HG03457 (cell line): ENCODE measurements around the gene HNRNPC.
"Not testable (repeated sequence)": the region's sequence is repeated elsewhere in the genome, so short reads cannot be mapped to it uniquely, and the experiment has no call there.

Experiments used
- ATAC-seq: cut with Tn5 transposase; IDR thresholded peaks from one replicate; pipeline ENCODE4 v1.9.1; 2021; ENCODE audit warnings: moderate number of reproducible peaks; ENCODE audit not compliant: unreplicated experiment

Gene HNRNPC

DNA sequence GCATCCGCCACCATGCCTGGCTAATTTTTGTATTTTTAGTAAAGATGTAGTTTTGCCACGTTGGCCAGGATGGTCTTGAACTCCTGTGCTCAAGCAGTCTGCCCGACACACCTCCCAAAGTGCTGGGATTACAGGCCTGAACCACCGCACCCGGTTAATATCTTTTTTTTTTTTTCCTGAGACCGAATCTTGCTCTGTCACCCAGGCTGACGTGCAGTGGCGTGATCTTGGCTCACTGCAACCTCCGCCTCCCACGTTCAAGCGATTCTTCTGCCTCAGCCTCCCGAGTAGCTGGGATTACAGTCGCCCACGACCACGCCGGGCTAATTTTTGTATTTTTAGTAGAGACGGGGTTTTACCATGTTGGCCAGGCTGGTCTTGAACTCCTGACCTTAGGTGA lies 3.4 kb upstream of the HNRNPC start:
- not testable (repeated sequence) for ATAC-seq

DNA sequence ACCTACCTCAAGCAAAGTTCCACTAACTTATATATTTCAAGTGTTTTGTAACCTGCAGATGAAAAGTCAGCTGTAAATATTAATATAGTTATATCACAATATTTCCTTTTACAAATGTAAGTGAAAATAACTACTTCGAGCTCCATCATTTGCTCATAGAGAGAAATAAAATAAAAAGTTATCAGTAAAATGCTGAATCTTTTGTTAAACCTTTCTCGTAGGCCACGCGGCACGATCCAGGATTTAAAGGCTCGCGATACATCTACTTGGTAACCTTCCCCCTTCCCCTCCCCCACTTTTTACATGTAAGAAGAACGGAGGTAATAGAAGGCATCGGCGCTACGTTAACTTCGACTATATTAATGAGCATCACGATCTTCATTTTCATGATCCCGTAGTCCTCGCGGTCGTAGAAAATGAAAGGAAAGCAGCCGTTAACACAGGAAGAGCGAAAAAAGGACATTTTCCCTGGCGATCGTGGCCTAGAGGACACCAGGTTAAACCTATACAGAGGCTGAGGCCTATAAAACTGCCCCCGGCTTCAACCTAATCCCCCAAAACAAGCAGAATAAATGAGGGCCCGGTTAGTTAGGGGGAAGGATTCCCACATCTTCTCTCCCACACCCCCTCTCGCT lies 508 bp downstream of the HNRNPC start:
- ATAC-seq, result no peak

DNA sequence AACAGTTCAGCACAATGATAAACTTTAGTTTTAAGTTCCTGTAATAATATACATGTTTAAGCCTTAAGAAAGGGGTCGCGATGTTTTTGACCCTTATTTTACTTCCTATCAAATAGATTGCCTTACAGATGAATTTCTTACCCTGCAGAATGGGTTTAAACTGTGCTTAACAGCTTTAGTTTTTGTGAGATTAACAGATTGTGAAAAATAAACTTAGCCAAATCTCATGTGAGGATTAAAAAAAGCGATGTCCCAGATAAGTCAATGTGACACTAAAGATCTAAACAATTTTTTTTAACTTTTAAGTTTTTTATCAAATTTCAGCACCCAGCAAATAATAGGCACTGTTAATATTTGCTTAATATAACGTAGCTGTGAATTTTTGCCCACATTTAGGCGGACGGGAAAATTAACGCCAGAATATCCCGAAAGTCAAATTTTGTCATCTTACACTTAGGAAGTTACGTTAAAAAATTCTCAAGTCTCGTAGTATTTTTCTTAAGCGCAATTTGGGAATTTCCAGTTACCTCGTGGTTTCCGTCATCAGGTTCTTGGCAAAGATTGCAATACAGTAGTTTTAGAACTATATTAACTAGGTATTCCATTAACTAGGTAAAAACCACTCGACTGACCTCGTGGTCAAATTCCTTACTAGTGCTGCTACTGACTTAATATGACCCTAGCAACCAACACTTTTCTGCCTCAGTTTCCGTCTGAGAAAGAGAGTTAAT lies 1.2 kb downstream of the HNRNPC start:
- no peak for ATAC-seq

DNA sequence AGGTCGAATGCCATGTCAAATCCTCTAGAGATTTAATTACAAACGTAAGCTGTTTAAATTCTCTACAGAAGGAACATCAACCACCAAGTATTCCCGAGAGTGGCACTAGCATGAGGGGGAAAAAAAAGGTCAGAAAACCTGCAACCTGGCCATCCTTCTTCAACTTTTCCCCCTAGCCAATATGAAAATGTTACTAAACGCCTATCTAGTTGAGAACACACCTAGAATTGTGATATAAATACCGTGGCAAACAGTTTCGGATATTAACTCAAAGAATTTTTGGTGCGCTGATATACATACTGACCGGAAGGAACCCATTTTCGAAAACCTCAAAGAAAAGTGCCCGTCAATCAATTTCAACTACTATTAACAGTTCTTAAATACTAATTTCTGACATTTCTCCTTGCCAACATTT lies 1.8 kb downstream of the HNRNPC start:
- no peak for ATAC-seq

DNA sequence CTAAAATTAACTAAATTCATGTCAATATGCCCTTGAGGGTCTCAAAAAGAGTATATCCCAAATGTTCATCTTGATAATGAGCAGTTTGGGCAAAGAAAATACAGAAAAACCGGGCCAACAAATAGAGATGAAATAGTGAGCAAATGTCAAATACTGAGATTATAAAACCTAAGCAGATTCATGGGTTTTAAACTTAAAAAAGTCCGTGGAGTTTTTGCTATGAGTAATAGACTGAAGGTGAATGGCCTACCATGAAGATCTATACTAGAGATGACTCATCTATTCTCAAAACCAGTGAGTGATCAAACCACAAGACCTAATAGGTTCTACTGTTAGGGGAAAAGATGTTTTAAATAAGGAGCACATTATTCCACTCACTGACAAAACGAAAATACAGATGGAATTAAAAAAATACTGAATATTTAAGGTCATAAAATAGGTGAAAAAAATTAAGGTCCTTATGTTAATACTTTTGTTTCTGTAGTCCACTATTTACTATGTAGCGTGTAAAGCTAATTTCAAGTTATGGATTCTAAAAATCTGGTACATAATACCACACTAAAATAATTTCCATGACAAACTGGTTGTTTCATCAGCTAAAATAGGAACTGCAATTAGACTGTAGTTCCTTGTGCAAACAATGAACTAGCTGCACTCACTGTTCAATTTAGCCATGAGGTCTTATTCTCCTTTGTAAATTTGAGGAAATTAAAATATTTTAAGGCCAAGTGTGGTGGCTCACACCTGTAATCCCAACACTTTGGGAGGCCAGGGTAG lies 5.0 kb downstream of the HNRNPC start:
- ATAC-seq, result peak; percentile 39

DNA sequence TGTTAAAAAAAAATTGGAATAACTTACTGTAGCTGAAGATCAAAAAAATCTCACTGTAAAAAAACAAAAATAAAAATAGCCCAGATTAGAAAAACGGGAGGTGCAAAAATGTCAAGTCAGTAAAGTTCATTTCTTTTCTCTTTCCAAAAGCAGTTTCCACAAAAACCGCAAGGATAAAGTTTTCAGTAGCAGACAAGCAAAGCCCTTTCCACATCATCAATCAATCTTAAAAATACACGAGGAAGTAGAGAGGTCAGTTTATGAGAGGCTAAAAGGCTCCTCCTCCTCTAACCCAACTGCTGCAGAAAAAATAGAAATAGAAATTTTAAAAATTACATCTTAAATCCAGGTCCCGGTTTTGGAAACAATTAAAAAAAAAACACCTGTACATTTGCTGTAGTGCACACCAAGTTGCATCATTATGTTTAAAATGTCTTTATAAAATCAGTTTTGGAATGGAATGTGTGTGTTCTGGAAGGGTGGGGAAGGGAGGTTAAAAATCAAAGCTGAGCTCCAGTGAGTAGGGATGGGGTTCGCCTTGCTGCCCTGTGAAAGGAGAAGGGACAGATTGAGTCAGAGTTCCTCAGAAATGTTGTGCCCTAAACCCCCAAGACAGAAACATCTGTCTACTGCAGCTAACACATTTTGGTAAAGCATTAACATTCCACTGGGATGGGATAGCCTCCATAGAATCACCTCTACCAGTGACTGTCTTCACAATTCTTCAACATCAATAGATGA lies 5.8 kb downstream of the HNRNPC start:
- ATAC-seq, result no peak

DNA sequence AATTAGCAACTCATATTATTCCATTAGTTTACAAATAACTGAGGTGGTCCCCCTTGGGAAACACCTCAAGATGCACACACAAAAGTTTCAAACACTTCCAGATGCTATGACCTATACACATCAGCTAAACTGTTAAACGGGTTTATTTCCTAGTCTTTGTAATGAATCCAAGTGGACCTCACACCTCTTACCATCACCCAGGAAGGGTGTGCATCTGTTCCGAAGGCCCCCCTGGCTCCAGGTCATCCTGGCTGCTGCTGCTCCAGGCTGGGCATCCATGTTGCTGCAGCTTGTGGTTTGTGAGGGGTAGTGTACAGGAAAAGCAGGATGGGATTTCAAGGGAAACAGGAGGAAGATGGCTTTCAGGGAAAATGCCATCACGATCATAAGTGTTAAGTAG lies 6.8 kb downstream of the HNRNPC start:
- no peak for ATAC-seq

DNA sequence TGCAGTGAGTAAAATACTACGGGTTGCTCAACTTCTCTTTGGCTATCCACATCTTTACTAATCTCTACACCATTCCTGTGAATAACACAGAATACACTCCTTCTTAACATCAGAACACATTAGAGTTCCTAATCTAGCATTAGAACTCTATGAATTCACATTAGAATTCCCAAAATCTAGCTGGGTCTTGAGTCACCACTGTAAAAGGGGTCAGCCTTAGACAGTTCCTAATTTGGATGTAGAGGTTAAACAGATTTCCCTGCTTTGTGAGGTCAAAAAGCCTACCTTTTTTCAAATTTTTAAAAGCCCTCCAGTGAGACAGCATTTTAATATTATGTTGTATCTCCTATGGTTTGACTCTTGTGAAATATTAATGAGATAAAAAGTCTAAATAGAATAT lies 7.4 kb downstream of the HNRNPC start:
- ATAC-seq, result no peak

DNA sequence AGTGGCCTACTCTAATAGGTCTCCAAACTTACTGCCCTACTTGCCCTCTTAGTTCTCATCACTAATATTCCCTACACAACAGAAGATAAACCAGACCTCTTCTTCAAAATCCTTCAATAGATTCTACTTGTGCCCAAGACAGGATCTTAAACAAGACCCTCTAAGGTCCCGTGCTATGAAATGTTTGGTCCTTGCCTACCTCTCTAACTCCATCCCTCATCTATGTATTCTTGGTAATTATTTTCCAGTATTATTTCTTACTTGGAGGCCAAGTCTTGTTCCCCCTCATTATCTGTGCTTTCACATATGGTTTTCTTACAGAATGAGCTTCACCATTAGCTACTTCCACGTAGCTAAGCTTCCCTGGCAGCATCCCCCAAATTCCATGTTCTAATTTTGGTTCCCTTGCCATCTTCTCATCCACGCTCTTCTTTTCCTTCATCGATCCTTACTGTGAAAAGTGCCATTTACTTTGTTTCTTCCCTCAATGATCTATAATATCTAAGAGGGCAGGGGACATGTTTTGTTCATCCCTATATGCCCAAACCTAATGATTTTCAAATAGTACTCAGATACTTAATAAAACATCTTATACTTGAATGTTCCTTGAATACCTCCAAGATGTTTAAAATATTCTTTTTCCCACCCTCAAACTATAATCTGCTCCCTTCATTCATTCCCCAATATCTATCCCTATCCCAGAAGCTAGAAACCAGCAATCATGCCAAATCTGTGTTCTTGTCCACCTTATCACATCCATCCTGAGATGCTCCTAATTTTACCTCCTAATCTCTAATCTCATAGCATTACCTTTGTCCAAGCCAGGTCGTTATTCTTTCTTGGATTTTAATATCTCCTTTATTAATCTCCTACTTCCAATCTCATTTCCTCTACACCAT lies 10.1 kb downstream of the HNRNPC start:
- ATAC-seq, result no peak

DNA sequence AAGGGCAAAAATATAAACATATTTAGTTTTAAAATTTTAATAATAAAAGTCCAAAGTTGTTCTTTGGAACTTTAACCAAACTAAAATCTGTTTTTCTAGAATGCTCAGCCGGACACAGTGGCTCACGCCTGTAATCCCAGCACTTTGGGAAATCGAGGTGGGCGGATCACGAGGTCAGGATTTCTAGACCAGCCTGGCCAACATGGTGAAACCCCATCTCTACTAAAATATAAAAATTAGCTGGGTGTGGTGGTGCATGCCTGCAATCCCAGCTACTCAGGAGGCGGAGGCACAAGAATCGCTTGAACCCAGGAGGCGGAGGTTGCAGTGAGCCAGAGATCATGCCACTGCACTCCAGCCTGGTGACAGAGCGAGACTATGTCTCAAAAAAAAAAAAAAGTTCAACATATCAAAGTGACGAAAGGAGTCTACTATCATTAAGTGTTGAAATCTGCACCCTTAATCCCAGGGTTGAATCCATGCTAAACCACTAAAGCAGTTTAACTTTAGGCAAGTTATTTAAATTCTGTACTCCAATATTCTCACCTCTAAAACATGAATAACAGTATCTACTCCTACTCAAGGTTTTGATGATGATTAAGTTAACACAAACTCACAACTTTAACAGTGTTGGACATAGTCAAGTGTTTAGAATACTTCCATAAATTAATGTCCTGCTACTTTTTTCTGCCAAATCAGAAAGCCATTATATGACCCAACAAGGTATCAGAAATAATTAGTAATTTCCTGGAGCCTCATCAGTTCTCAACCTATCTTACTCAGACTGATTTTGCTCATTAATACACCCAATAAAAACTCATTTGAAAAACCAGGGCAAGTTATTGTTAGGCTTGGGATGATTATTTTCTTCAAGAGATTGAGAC lies 11.0 kb downstream of the HNRNPC start:
- ATAC-seq, result no peak

DNA sequence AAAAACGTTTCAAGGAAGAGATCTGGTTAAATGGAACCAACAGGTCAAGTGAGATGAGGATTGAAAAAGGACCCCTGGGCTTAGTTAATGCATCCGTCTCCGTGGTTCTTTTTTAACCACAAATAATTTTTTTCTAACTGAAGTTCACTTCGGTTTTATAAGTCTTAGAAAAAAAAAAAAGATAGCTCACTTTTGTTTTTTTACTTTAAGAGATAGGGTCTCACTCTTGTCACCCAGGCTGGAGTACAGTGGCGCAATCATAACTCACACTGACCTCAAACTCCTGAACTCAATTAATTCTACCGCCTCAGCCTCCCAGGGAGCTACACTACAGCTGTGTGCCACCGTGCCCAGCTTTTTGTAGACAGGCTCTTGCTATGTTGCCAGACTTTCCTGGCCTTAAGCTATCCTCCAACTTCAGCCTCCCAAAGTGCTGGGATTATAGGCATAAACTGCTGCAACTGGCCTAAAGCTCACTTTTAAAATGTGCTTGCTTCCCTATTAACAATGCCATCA lies 11.8 kb downstream of the HNRNPC start:
- no peak for ATAC-seq

DNA sequence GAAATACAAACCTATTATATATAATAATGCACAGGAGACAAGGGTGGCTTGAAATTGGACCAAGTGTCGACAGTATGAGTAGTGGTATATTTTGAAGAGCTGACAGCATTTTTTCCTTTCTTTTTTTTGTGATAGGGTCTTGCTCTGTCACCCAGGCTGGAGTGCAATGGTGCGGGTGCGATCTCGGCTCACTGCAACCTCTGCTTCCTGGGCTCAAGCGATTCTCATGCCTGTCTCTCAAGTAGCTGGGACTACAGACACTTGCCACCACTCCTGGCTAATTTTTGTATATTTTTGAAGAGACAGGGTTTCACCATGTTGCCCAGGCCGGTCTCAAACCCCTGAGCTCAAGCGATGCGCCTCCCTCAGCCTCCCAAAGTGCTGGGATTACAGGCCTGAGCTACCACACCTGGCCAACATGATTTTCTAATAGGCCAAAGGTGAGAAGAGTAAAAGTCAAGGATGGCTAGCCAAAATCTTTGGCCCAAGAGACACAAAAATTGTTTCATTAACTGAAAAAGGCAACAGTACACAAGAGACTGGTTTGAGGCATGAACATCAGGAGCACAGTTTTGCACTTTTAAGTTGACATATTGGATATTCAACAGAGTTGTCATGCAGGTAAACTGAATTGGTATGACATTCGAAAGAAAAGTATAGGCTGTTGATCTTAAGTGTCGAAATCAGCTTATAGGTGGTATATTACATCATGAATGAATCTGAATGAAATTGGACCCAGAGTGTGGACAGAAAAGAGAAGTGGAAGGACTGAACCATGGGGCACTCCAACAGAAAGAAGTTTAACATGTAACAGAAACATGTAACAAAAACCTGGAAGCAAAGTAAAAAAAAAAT lies 12.5 kb downstream of the HNRNPC start:
- no peak for ATAC-seq

DNA sequence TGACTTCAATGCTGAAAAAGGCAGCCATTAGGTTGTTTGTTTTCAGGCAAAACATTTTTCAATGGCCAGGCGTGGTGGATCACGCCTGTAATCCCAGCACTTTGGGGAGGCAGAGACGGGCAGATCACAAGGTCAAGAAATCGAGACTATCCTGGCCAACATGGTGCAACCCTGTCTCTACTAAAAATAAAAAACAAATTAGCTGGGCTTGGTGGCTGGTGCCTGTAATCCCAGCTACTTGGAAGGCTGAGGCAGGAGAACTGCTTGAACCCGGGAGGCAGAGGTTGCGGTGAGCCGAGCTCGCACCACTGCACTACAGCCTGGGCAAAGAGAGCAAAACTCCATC lies 13.2 kb downstream of the HNRNPC start:
- not testable (repeated sequence) for ATAC-seq

DNA sequence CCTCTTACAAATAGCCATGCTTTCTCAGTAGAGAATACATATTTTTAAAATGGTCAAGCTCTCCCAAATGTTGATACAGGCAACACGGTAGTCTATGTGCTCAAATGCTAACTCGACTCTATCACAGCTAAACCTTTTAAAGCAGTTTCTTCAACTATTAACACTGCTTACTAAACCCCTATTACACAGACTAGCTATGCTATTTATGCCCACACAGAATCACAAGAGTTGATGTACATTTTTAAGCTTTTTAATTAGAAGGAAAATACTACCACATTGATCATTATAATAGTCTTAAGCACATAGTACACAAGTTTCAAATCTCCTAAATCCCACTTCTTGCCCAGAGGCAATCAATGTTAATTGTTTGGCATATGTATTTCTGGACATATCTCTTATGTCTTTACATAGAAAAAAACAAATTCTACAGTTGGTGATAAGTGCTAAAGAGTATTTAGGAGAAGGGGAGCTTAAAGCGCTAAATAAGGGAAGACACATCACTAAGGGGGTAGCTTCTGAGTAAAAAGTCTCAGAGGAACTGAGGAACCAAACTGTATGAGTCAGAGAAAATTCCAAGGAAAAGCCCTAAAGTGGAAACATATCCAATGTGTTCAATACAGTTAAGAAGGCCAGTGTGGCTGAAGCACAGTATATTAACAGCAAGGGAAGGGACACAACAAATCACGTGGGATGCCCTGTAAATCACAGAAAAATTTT lies 13.7 kb downstream of the HNRNPC start:
- no peak for ATAC-seq

DNA sequence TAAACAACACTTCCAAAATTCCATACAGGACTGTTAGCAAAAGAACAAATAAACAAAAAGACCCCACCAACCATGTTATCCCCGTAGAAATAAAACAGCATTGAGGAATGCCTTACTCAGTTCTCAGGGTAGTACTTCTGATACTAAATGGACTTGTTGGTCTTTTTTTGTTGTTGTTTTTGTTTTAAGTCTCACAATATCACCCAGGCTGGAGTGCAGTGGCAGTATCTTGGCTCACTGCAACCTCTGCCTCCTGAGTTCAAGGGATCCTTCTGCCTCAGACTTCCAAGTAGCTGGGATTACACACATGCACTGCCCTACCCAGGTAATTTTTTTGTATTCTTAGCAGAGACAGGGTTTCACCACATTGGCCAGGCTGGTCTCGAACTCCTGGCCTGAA lies 17.1 kb downstream of the HNRNPC start:
- ATAC-seq, result no peak

DNA sequence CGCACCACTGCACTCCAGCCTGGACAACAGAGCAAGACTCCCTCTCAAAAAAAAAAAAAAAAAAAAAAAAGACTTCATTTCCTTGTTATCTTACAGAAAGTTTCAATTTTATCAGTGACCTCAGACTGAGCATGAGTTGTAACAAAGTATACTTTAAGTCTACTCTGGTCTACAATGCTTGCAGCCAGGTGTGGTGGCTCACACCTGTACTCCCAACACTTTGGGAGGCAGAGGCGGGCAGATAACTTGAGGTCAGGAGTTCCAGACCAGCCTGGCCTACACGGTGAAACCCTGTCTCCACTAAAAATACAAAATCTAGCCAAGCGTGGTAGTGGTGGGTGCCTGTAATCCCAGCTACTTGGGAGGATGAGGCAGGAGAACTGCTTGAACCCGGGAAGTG lies 18.0 kb downstream of the HNRNPC start:
- no peak for ATAC-seq

DNA sequence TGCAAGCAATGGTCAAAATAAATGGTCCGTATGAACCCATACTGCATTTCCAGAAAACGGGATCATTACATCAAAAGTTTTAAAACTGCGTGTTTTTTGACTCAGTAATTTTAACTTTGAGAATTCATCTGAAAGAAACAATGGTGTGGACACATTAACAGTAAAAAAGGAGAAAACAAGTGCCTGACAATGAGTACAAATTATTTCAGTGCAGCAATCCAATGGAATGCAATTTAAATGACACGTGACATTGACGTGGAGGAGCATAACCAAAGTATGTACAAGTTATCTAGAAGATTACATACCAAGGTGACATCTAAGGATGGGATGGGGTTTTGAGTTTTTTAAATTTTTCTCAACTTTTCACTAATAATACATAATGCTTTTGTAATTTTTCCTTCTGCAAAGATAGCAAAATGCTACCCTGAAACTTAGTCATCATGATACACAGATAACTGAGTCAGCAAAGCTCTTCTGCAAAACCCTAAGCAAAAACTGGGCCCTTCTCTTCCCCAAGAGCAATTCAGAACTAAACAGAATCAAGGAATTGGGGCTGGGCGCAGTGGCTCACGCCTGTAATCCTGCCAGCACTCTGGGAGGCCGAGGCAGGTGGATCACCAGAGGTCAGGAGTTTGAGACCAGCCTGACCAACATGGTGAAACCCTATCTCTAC lies 20.4 kb downstream of the HNRNPC start:
- ATAC-seq, result no peak
